WTC11 (cell line): ENCODE data around the gene KRTAP6-1.

Experiments used
- CTCF ChIP-seq: fragments of 200-600 bp; IDR thresholded peaks from 2 replicates; pipeline ENCODE4 v1.8.0; 2022; ENCODE audit warnings: antibody characterized with exemption
- E2F4 ChIP-seq: sonication (generic); formaldehyde crosslinking; IDR thresholded peaks from 2 replicates; pipeline ENCODE4 v1.8.1; 2022; ENCODE audit warnings: low read depth, mild to moderate bottlenecking, moderate library complexity, missing genetic modification reagents, borderline replicate concordance
- ERG ChIP-seq: fragments of 250-450 bp; sonication (Bioruptor Pico); IDR thresholded peaks from 2 replicates; pipeline ENCODE4 v1.8.0; 2021; ENCODE audit warnings: mild to moderate bottlenecking
- GABPB1 ChIP-seq: sonication (generic); formaldehyde crosslinking; IDR thresholded peaks from 2 replicates; pipeline ENCODE4 v1.8.1; 2023; ENCODE audit warnings: mild to moderate bottlenecking, missing genetic modification reagents
- JUN ChIP-seq: sonication (generic); formaldehyde crosslinking; IDR thresholded peaks from 2 replicates; pipeline ENCODE4 v1.8.0; 2023; ENCODE audit warnings: mild to moderate bottlenecking, missing genetic modification reagents
- NFATC4 ChIP-seq: fragments of 250-450 bp; sonication (Bioruptor Pico); IDR thresholded peaks from 2 replicates; pipeline ENCODE4 v1.9.0; 2021; ENCODE audit warnings: mild to moderate bottlenecking
- NR1H2 ChIP-seq: sonication (generic); formaldehyde crosslinking; IDR thresholded peaks from 2 replicates; pipeline ENCODE4 v1.9.0; 2021; ENCODE audit warnings: mild to moderate bottlenecking, moderate library complexity, missing genetic modification reagents
- ZBTB21 ChIP-seq: sonication (generic); formaldehyde crosslinking; IDR thresholded peaks from 2 replicates; pipeline ENCODE4 v1.8.1; 2023; ENCODE audit warnings: mild to moderate bottlenecking, missing genetic modification reagents, borderline replicate concordance

- TF ChIP-seq GABPB1 (no peak), ZBTB21 (CRISPR knock-in tag) (no peak), E2F4 (CRISPR knock-in tag) (no peak), NFATC4 (no peak), NR1H2 (no peak), JUN (no peak), CTCF (no peak), ERG (CRISPR knock-in tag) (no peak)
Measured at GRCh38 chr21:30567617-30568016, 46.1 kb downstream of the KRTAP6-1 start.
